Measurements from ENCODE around the gene BTBD9. TPM values are rescaled to one million over a fixed set of nuclear protein-coding genes. Genes with fewer than 3 reads are reported as not detected.

BTBD9 gene
- total and polyA plus RNA-seq, 2 of the 13 experiments (the other 11 are each of a cell fraction or from before 2014, with no cell fraction given): 1.2 to 3.0 TPM

- 0 out of 2 replicates have a peak, but pooled peaks have one; percentile 33 for TF ChIP-seq E2F5 (CRISPR knock-in tag; conservative IDR thresholded peaks at IDR 0.05)
- no peak for TF ChIP-seq MATR3 (CRISPR knock-in tag; IDR thresholded peaks at IDR 0.05)
- no peak for TF ChIP-seq CAMTA2 (CRISPR knock-in tag; IDR thresholded peaks at IDR 0.05; ENCODE audit: borderline replicate concordance)
- TF ChIP-seq NPAS2 (CRISPR knock-in tag; IDR thresholded peaks at IDR 0.05; ENCODE audit: borderline replicate concordance): no peak
- no peak for TF ChIP-seq YY1 (IDR thresholded peaks at IDR 0.05; ENCODE audit: insufficient read depth, insufficient replicate concordance, low read depth, low read length)
- no peak for TF ChIP-seq ZBTB40 (IDR thresholded peaks at IDR 0.05)
- TF ChIP-seq ZBTB40 (CRISPR knock-in tag; IDR thresholded peaks at IDR 0.05): peak; percentile 46; the same call in 1 of the 2 replicates
- peak; percentile 50 for TF ChIP-seq MYC (CRISPR knock-in tag; IDR thresholded peaks at IDR 0.05; ENCODE audit: borderline replicate concordance)
- peak; percentile 45; the same call in 1 of the 2 replicates for TF ChIP-seq NFAT5 (CRISPR knock-in tag; IDR thresholded peaks at IDR 0.05)
- 0 out of 2 replicates have a peak, but pooled peaks have one; percentile 57 for TF ChIP-seq ZNF747 (CRISPR knock-in tag; IDR thresholded peaks at IDR 0.05; ENCODE audit: borderline replicate concordance)
- TF ChIP-seq SSRP1 (CRISPR knock-in tag; IDR thresholded peaks at IDR 0.05): no peak
Measured at GRCh38 chr6:38639498-38640215, at the start of gene BTBD9 (continued).
